GM23248 (cell line): ENCODE data around the gene TRERF1.

Experiments used
- EZH2 ChIP-seq: fragments of 200-600 bp; sonication (generic); IDR thresholded peaks from 2 replicates; pipeline ENCODE4 v1.6.1; 2018; ENCODE audit warnings: antibody characterized with exemption, mild to moderate bottlenecking; ENCODE audit not compliant: insufficient read depth, poor library complexity, severe bottlenecking
- EZH2phosphoT487 ChIP-seq: fragments of 200-600 bp; sonication (generic); IDR thresholded peaks from 2 replicates; pipeline ENCODE4 v1.6.1; 2018; ENCODE audit warnings: antibody characterized with exemption, moderate library complexity, mild to moderate bottlenecking, low read depth; ENCODE audit not compliant: insufficient read depth

GRCh38 chr6:42280966-42281533 lies 170.7 kb downstream of the TRERF1 start:
- TF ChIP-seq EZH2 = no peak
- TF ChIP-seq EZH2phosphoT487 = no peak
